Suprapubic skin (tissue), 4 donors: ENCODE measurements around the gene PAFAH1B1.

ENCODE experiments used
- EP300 ChIP-seq: sonication (generic); formaldehyde crosslinking; IDR thresholded peaks from one replicate; pipeline ENCODE4 v1.6.1; 2017; ENCODE audit warnings: antibody characterized with exemption
- POLR2A ChIP-seq, 2 donors: fragments of 450-650 bp; IDR thresholded peaks; one replicate each; pipeline ENCODE4 v1.6.1; 2017; ENCODE audit warnings: antibody characterized with exemption in 2 of 2, mild to moderate bottlenecking in 2 of 2, moderate library complexity in 2 of 2
- POLR2AphosphoS5 ChIP-seq, 3 donors: sonication (generic); formaldehyde crosslinking; IDR thresholded peaks; one replicate each; pipeline ENCODE4 v1.6.1; 2017; ENCODE audit warnings: antibody characterized with exemption in 3 of 3
- TF ChIP-seq, protein P1 (sequence below), 2 donors: fragments of 200-600 bp in 1 of 2; fragments of 450-650 bp in 1 of 2; sonication (generic) in 1 of 2; IDR thresholded peaks; one replicate each; pipeline ENCODE4 v1.5.1; 2016 to 2019; ENCODE audit warnings: antibody characterized with exemption in 2 of 2, mild to moderate bottlenecking in 1 of 2, moderate library complexity in 1 of 2

- TF ChIP-seq, protein P1, sequence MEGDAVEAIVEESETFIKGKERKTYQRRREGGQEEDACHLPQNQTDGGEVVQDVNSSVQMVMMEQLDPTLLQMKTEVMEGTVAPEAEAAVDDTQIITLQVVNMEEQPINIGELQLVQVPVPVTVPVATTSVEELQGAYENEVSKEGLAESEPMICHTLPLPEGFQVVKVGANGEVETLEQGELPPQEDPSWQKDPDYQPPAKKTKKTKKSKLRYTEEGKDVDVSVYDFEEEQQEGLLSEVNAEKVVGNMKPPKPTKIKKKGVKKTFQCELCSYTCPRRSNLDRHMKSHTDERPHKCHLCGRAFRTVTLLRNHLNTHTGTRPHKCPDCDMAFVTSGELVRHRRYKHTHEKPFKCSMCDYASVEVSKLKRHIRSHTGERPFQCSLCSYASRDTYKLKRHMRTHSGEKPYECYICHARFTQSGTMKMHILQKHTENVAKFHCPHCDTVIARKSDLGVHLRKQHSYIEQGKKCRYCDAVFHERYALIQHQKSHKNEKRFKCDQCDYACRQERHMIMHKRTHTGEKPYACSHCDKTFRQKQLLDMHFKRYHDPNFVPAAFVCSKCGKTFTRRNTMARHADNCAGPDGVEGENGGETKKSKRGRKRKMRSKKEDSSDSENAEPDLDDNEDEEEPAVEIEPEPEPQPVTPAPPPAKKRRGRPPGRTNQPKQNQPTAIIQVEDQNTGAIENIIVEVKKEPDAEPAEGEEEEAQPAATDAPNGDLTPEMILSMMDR (IDR thresholded peaks at IDR 0.05), result no peak
- TF ChIP-seq POLR2A (IDR thresholded peaks at IDR 0.05) (no peak), EP300 (no peak), POLR2AphosphoS5 (IDR thresholded peaks at IDR 0.05) (no peak)
Observed at GRCh38 chr17:2582493-2582892, 11.0 kb upstream of the PAFAH1B1 start.
